Immature natural killer cell (primary cell): ENCODE data around the gene CRTC2. TPM values are rescaled to one million over a fixed set of nuclear protein-coding genes. Genes with fewer than 3 reads are reported as not detected.

ENCODE experiments used
- DNase-seq, 3 donors: peaks; one replicate each; pipeline ENCODE4 v3.0.0; 2022; ENCODE audit warnings: mixed read lengths in 1 of 3
- H3K27ac Mint-ChIP-seq, 6 donors: one replicate each; pipeline ENCODE4 v1.8.0; 2020; ENCODE audit warnings: mixed read lengths in 6 of 6, mild to moderate bottlenecking in 5 of 6, inconsistent platforms in 4 of 6, moderate library complexity in 3 of 6
- H3K27me3 Mint-ChIP-seq, 3 donors: one replicate each; pipeline ENCODE4 v1.8.0; 2020 to 2021; ENCODE audit warnings: low read depth in 3 of 3, mild to moderate bottlenecking in 3 of 3, mixed read lengths in 3 of 3, moderate library complexity in 3 of 3, inconsistent platforms in 1 of 3
- H3K36me3 Mint-ChIP-seq, 3 donors: one replicate each; pipeline ENCODE4 v1.8.0; 2020; ENCODE audit warnings: mixed read lengths in 3 of 3, inconsistent platforms in 2 of 3, mild to moderate bottlenecking in 2 of 3
- H3K4me1 Mint-ChIP-seq, 2 donors: one replicate each; pipeline ENCODE4 v1.8.0; 2020; ENCODE audit warnings: inconsistent platforms in 2 of 2, mild to moderate bottlenecking in 2 of 2, mixed read lengths in 2 of 2, moderate library complexity in 1 of 2
- H3K4me3 Mint-ChIP-seq, 5 donors: one replicate each; pipeline ENCODE4 v1.8.0; 2020; ENCODE audit warnings: mild to moderate bottlenecking in 5 of 5, mixed read lengths in 5 of 5, inconsistent platforms in 3 of 5, moderate library complexity in 3 of 5
- H3K9me3 Mint-ChIP-seq, 6 donors: one replicate each; pipeline ENCODE4 v1.8.0; 2020; ENCODE audit warnings: mild to moderate bottlenecking in 6 of 6, mixed read lengths in 6 of 6, inconsistent platforms in 4 of 6, moderate library complexity in 3 of 6
- polyA plus RNA-seq, 3 donors: library from polyadenylated mRNA; unstranded; fragments of 300-500 nt; fragmentation: Illumina TruSeq; gene quantifications; one replicate each; pipeline ENCODE4 v1.2.3, GENCODE V29; 2021

The CRTC2 gene
- polyA plus RNA-seq, 3 donors from 2014 or later = 13.0 to 31.2 (median 19.3) TPM

- peaks cover 10 to 31% (median 17%) of the 10 kb centered on the region in 3 donors for H3K36me3 Mint-ChIP-seq
- H3K4me1 Mint-ChIP-seq = peaks cover 40 to 47% of the 10 kb centered on the region in 2 donors
- no peak for DNase-seq
- no peaks in the 10 kb centered on the region for H3K9me3 Mint-ChIP-seq
- H3K27ac Mint-ChIP-seq = peak overlapping the region in 5 of 6 donors; percentile 4 to 83 (median 43)
- H3K27me3 Mint-ChIP-seq = peaks cover 0 to 11% (median 5%) of the 10 kb centered on the region in 3 donors
- no peak overlapping the region for H3K4me3 Mint-ChIP-seq
These were observed 4.5 kb downstream of the CRTC2 start for GRCh38 chr1:153953859-153954365.

- H3K36me3 Mint-ChIP-seq = peaks cover 10 to 36% (median 21%) of the 10 kb centered on the region in 3 donors
- no peaks in the 10 kb centered on the region for H3K9me3 Mint-ChIP-seq
- H3K27me3 Mint-ChIP-seq = peaks cover 0 to 5% (median 3%) of the 10 kb centered on the region in 3 donors
- no peak for DNase-seq
- no peak overlapping the region for H3K27ac Mint-ChIP-seq
- no peak overlapping the region for H3K4me3 Mint-ChIP-seq
- peaks cover 33 to 34% of the 10 kb centered on the region in 2 donors for H3K4me1 Mint-ChIP-seq
These were observed 6.6 kb downstream of the CRTC2 start for GRCh38 chr1:153951801-153952200.

DNA sequence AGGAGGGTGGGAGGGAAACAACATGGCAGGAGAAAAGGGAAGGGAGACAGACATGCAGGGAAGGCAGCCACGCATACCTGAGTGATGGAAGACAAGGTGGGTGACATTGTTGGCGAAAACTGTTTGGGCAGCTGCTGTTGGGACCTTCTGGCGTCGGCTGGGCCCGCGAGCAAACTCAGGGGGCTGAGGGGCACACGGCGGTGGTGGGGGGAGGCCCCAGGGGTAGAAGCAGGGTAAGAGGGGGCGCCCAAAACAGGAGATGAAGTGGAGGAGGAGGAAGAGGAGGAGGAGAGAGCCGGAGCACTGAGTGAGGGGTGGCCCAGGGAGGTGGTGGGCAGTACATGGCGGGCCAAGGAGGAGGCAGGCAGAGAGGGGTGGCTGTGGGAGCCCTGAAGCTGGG lies 7.2 kb downstream of the CRTC2 start:
- H3K4me3 Mint-ChIP-seq = no peak overlapping the region
- no peaks in the 10 kb centered on the region for H3K9me3 Mint-ChIP-seq
- peaks cover 29 to 30% of the 10 kb centered on the region in 2 donors for H3K4me1 Mint-ChIP-seq
- peaks cover 10 to 36% (median 21%) of the 10 kb centered on the region in 3 donors for H3K36me3 Mint-ChIP-seq
- DNase-seq = no peak
- peaks cover 0 to 6% (median 3%) of the 10 kb centered on the region in 3 donors for H3K27me3 Mint-ChIP-seq
- H3K27ac Mint-ChIP-seq = peak overlapping the region in 1 of 6 donors; percentile 5

- peak within 1 kb of the TSS; percentile 93 to 100 (median 98) for H3K4me3 Mint-ChIP-seq
These were observed 11.7 kb downstream of the CRTC2 start, which contains the start of gene DENND4B for GRCh38 chr1:153946622-153947241. TSS of gene DENND4B (minus strand) at chr1:153946718. CDS start at chr1:153944374, 2,344 bp downstream.

DNA sequence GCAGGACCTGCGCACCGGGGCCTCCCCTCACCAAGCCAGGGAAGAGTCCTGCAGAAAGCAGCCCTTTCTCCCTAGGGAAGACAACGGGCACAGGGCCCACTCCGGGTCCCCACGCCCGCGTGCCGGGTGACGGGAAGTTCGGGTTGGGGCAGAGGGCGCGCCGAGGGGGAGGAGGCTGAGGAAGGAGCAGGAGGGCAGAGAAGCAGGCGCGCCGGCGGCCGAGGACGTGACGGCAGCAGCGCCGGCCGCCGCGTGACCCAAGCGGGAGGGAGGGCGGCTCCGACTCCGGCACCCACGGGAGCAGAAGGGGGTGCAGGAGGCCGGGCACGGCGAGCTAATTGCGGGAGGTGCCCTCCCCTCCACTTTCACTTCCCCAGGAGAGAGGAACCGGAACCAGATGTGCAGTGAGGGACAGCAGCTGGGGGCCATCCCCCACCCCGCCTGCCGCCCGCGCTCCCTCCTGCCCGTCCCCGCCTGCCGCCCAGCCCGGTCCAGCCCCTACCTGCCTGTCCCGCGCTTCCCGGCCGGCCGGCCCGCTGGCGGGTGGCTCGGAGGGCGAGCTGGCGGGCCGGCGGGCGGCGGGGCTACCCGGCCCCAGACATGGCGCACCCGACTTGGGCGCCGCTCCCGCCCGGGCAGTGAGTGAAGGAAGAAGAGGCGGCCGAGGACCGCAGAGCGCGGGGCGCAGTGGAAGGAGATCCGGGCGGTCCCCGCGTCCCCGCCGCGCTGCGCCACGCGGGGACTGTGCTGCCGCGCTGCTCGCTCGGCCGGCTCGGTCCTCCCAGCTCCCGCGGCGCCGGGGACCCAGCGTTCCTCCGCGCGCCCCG lies 12.4 kb downstream of the CRTC2 start:
- peaks cover 45 to 47% of the 10 kb centered on the region in 2 donors for H3K4me1 Mint-ChIP-seq

More at GRCh38 chr1:153946622-153947241, 11.7 kb downstream of the CRTC2 start, which contains the start of gene DENND4B:
- Mint-ChIP-seq H3K4me1 (peaks cover 43 to 47% of the 10 kb centered on the region in 2 donors), H3K27ac (peak within 1 kb of the TSS; percentile 96 to 100 (median 100)), H3K36me3 (peaks cover 14 to 31% (median 23%) of the 10 kb centered on the region in 3 donors), H3K9me3 (no peaks in the 10 kb centered on the region), H3K27me3 (peaks cover 11 to 23% (median 13%) of the 10 kb centered on the region in 3 donors)
- peak; percentile 79 to 82 (median 81) for DNase-seq

GRCh38 chr1:153945131-153945794 lies 13.1 kb downstream of the CRTC2 start:
- Mint-ChIP-seq H3K9me3 (no peaks in the 10 kb centered on the region), H3K27ac (peak overlapping the region; percentile 96 to 100 (median 100)), H3K36me3 (peaks cover 9 to 31% (median 19%) of the 10 kb centered on the region in 3 donors), H3K27me3 (peaks cover 11 to 20% (median 13%) of the 10 kb centered on the region in 3 donors), H3K4me3 (peak overlapping the region; percentile 93 to 100 (median 98)), H3K4me1 (peaks cover 44 to 48% of the 10 kb centered on the region in 2 donors)
- peak; percentile 91 to 92 (median 92) for DNase-seq

More for the DNA sequence above, 12.4 kb downstream of the CRTC2 start:
- Mint-ChIP-seq H3K27me3 (peaks cover 11 to 22% (median 13%) of the 10 kb centered on the region in 3 donors), H3K27ac (peak overlapping the region; percentile 96 to 100 (median 100)), H3K36me3 (peaks cover 12 to 34% (median 22%) of the 10 kb centered on the region in 3 donors), H3K9me3 (no peaks in the 10 kb centered on the region), H3K4me3 (peak overlapping the region; percentile 93 to 100 (median 98))
- peak; percentile 88 to 90 (median 90) for DNase-seq

DNA sequence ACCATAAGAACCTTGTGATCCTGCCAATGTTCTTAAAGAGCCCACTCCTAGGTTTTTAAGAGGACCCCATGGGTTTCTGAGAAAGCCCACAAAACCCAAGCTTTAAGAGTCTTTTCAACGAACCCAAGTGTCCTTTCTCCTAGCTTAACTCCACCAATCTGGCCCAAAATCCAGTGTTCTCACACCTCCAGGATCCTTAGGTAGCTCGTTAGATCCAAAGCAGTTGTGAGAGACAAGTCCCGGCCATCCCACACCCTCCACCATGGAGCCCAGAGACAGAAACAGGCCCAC lies 13.6 kb downstream of the CRTC2 start:
- H3K27ac Mint-ChIP-seq = peak overlapping the region; percentile 96 to 100 (median 100)
- H3K9me3 Mint-ChIP-seq = no peaks in the 10 kb centered on the region
- peaks cover 11 to 20% (median 13%) of the 10 kb centered on the region in 3 donors for H3K27me3 Mint-ChIP-seq
- H3K4me1 Mint-ChIP-seq = peaks cover 49% of the 10 kb centered on the region in 2 donors
- peak overlapping the region; percentile 93 to 100 (median 98) for H3K4me3 Mint-ChIP-seq
- H3K36me3 Mint-ChIP-seq = peaks cover 9 to 32% (median 19%) of the 10 kb centered on the region in 3 donors
- no peak for DNase-seq

GRCh38 chr1:153944005-153944826 lies 14.2 kb downstream of the CRTC2 start:
- Mint-ChIP-seq H3K27ac (peak overlapping the region; percentile 96 to 100 (median 100)), H3K27me3 (peaks cover 11 to 20% (median 13%) of the 10 kb centered on the region in 3 donors), H3K36me3 (peaks cover 9 to 36% (median 20%) of the 10 kb centered on the region in 3 donors), H3K9me3 (no peaks in the 10 kb centered on the region), H3K4me3 (peak overlapping the region; percentile 93 to 100 (median 98)), H3K4me1 (peaks cover 53 to 55% of the 10 kb centered on the region in 2 donors)
- DNase-seq = peak in 2 of 3 donors; percentile 39 to 41

DNA sequence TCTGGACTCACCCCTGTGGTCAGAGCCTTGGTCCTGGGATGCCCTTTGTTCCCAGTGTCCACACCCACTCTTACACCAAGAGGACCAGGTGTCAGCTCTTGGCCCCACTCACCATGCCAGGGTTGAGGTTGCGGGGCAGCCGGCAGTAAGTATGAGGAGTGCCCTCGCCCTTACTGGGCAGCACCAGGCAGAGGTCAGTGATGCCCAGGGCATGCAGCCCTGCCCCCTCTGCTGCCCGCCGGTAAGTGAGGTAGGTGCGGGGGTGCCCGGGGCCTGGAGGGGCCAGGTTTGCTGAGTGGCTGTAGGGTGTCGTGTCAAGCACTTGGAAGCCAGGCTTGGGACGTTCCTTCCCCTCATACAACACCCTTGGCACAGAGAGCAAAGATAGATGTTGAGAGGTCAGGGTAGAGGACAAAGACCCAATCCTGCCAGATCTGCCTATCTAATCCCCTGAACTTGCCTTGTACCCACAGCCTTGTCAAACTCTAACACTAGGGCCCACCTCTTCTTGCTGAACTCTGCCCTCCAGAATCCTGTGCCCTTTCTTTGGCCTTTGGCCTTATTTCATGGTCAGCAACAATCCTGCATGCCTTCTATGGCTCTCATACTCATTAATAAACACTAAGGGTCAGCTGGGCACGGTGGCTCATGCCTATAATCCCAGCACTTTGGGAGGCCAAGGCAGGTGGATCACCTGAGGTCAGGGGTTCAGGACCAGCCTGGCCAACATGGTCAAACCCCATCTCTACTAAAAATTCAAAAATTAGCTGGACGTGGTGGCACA lies 15.5 kb downstream of the CRTC2 start:
- Mint-ChIP-seq H3K4me1 (peaks cover 55 to 62% of the 10 kb centered on the region in 2 donors), H3K9me3 (no peaks in the 10 kb centered on the region), H3K27me3 (peaks cover 11 to 20% (median 13%) of the 10 kb centered on the region in 3 donors), H3K27ac (peak overlapping the region; percentile 84 to 100 (median 92)), H3K4me3 (peak overlapping the region in 3 of 5 donors; percentile 13 to 54 (median 33)), H3K36me3 (peaks cover 9 to 38% (median 17%) of the 10 kb centered on the region in 3 donors)
- no peak for DNase-seq

- Mint-ChIP-seq H3K9me3 (no peaks in the 10 kb centered on the region), H3K4me1 (peaks cover 57 to 70% of the 10 kb centered on the region in 2 donors), H3K4me3 (peak overlapping the region in 1 of 5 donors; percentile 18), H3K27me3 (peaks cover 11 to 18% (median 13%) of the 10 kb centered on the region in 3 donors), H3K27ac (peak overlapping the region; percentile 12 to 99 (median 86)), H3K36me3 (peaks cover 11 to 47% (median 17%) of the 10 kb centered on the region in 3 donors)
- no peak for DNase-seq
These were observed 16.3 kb downstream of the CRTC2 start for GRCh38 chr1:153941826-153942725.

DNA sequence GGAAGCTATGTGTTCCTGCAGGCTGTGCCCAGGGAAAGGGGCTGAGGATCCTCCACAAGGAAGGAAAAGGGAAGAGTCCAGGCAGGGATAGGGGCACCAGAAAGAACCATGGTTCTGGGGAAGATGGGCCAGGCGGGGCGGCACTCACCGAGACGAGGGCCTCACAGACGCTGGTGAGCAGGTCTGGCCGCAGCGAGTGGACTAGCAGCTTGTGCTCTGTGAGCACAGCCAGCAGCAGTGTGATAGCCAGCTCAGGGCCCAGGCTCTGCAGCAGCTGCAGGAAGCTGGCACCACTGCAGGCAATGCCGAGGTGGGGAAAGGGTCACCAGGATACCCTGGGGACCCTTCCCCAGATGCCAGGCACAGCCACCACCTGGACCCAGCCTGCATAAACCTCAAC lies 17.7 kb downstream of the CRTC2 start:
- Mint-ChIP-seq H3K4me3 (no peak overlapping the region), H3K27me3 (peaks cover 7 to 14% (median 11%) of the 10 kb centered on the region in 3 donors), H3K9me3 (no peaks in the 10 kb centered on the region), H3K36me3 (peaks cover 13 to 57% (median 17%) of the 10 kb centered on the region in 3 donors), H3K4me1 (peaks cover 52 to 65% of the 10 kb centered on the region in 2 donors), H3K27ac (peak overlapping the region in 3 of 6 donors; percentile 13 to 67 (median 43))
- DNase-seq = no peak
